HepG2 (cell line): Measurements from ENCODE around the gene STYK1. TPM values are rescaled to one million over a fixed set of nuclear protein-coding genes. Genes with fewer than 3 reads are reported as not detected.

Experiments used
- ELF3 ChIP-seq: IDR thresholded peaks from 2 replicates; pipeline ENCODE4 v1.6.1; 2016; ENCODE audit warnings: missing genetic modification reagents, missing compliant biosample characterization
- FOXJ3 ChIP-seq: sonication (generic); formaldehyde crosslinking; IDR thresholded peaks from 2 replicates; pipeline ENCODE4 v1.4.0; 2020; ENCODE audit warnings: missing genetic modification reagents, mild to moderate bottlenecking, borderline replicate concordance
- MAFK ChIP-seq, 2 experiments: IDR thresholded peaks in 1 of 2; conservative IDR thresholded peaks in 1 of 2; 2 replicates each; pipeline ENCODE4 v1.6.1; 2011; ENCODE audit warnings: improper control_type of control experiment in 2 of 2, low read length in 2 of 2
- NKX3-1 ChIP-seq: sonication (generic); formaldehyde crosslinking; IDR thresholded peaks from 2 replicates; pipeline ENCODE4 v1.5.0; 2020; ENCODE audit warnings: missing genetic modification reagents
- SIN3A ChIP-seq: IDR thresholded peaks from 2 replicates; pipeline ENCODE4 v1.6.1; 2011; ENCODE audit warnings: low read depth, mild to moderate bottlenecking, control low read depth, low read length, borderline replicate concordance
- SMAD3 ChIP-seq: sonication (generic); formaldehyde crosslinking; IDR thresholded peaks from 2 replicates; pipeline ENCODE4 v1.4.0; 2020; ENCODE audit warnings: missing genetic modification reagents
- SMARCC2 ChIP-seq: fragments of 450-650 bp; IDR thresholded peaks from 2 replicates; pipeline ENCODE4 v1.6.1; 2017; ENCODE audit warnings: antibody characterized with exemption, mild to moderate bottlenecking
- SUZ12 ChIP-seq: fragments of 150-350 bp; IDR thresholded peaks from 2 replicates; pipeline ENCODE4 v1.6.1; 2014; ENCODE audit warnings: low read depth, low read length
- SYNCRIP ChIP-seq: fragments of 200-400 bp; formaldehyde crosslinking; IDR thresholded peaks from 2 replicates; pipeline ENCODE4 v1.6.1; 2018; ENCODE audit warnings: mild to moderate bottlenecking, low read depth, low read length; ENCODE audit not compliant: insufficient read depth
- TCF7 ChIP-seq: sonication (generic); IDR thresholded peaks from 2 replicates; pipeline ENCODE4 v1.6.1; 2016; ENCODE audit warnings: antibody characterized with exemption, low read depth
- THYN1 ChIP-seq: sonication (generic); formaldehyde crosslinking; IDR thresholded peaks from 2 replicates; pipeline ENCODE4 v1.8.1; 2023; ENCODE audit warnings: low read depth, mild to moderate bottlenecking, moderate library complexity, missing genetic modification reagents, borderline replicate concordance
- ZNF263 ChIP-seq: sonication (generic); formaldehyde crosslinking; IDR thresholded peaks from 2 replicates; pipeline ENCODE4 v1.4.0; 2020; ENCODE audit warnings: missing genetic modification reagents
- ZNF30 ChIP-seq: sonication (generic); formaldehyde crosslinking; IDR thresholded peaks from 2 replicates; pipeline ENCODE4 v1.5.0; 2020; ENCODE audit warnings: mild to moderate bottlenecking, missing genetic modification reagents
- polyA plus RNA-seq, 8 experiments: library from polyadenylated mRNA; depleted of rRNA in 3 of 8; stranded (reverse) in 7 of 8; unstranded in 1 of 8; fragments of >200 nt; fragmentation: Illumina TruSeq in 4 of 8; extraction: Trizol in 4 of 8; gene quantifications; 2 replicates each; pipeline versions ENCODE4 v1.2.1 to v1.2.3, GENCODE V29; 2011 to 2016; ENCODE audit warnings: low read depth in 4 of 8, missing spikeins in 1 of 8, mixed read lengths in 1 of 8; ENCODE audit not compliant: insufficient read depth in 1 of 8
- total RNA-seq, 5 experiments: library from RNA; depleted of rRNA; stranded (reverse); fragments of >200 nt; fragmentation: Illumina TruSeq; extraction: Trizol; gene quantifications; 2 replicates each; pipeline ENCODE4 v1.2.3, GENCODE V29; 2016; ENCODE audit warnings: low read depth in 1 of 5
- TF ChIP-seq, protein P1 (sequence below): sonication (generic); formaldehyde crosslinking; IDR thresholded peaks from 2 replicates; pipeline ENCODE4 v1.5.0; 2020; ENCODE audit warnings: mild to moderate bottlenecking, missing genetic modification reagents, borderline replicate concordance
- TF ChIP-seq, protein P2 (sequence below): sonication (generic); formaldehyde crosslinking; IDR thresholded peaks from 2 replicates; pipeline ENCODE4 v1.4.0; 2020; ENCODE audit warnings: mild to moderate bottlenecking, low read depth, missing genetic modification reagents
- TF ChIP-seq, protein P3 (sequence below): sonication (generic); formaldehyde crosslinking; IDR thresholded peaks from 2 replicates; pipeline ENCODE4 v1.5.0; 2020; ENCODE audit warnings: mild to moderate bottlenecking, missing genetic modification reagents, moderate library complexity
- TF ChIP-seq, protein P4 (sequence below), 2 experiments: sonication (generic) in 1 of 2; formaldehyde crosslinking in 1 of 2; IDR thresholded peaks; 2 replicates each; pipeline versions ENCODE4 v1.5.1 to v1.6.1; 2011 to 2020; ENCODE audit warnings: borderline replicate concordance in 1 of 2, low read depth in 1 of 2, low read length in 1 of 2, mild to moderate bottlenecking in 1 of 2, missing genetic modification reagents in 1 of 2, moderate library complexity in 1 of 2

The STYK1 gene
- total and polyA plus RNA-seq, 2 of the 13 experiments (the other 11 are each of a cell fraction or from before 2014, with no cell fraction given): not detected

DNA sequence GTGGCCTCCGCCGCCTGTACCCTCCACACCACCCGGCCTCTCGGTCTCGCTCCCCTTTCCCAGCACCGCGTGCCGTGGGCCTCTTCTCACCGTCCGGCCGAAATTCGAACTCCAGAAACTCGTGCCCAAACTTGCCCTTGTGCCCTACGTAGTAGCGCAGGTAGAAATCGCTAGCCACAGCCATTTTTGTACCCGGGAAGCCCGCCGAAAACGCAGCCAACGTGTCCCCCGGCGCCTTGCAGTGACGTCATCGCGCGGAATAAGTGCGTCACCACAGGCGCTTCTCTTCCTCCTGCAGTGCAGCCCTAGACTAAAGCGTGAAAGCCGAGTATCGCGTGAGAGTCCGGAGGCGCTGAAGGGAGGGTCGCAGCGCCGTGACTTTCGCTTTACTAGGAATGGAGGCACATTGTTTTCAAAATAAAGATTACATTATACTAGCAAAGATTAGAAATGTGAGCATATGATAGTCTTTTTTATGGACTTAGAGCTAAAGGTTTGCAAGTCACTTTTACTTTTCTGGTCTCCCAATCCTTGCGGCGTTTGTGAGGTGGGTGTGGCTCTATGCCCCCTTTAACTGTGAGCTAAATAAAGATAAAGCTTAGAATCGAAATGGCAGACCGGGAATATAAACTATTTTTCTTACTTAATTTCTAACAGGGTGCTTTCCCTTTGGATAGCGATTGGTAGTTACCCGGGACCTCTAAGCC lies 60.4 kb downstream of the STYK1 start, which contains the start of gene MAGOHB (continued):
- TF ChIP-seq, protein P1, sequence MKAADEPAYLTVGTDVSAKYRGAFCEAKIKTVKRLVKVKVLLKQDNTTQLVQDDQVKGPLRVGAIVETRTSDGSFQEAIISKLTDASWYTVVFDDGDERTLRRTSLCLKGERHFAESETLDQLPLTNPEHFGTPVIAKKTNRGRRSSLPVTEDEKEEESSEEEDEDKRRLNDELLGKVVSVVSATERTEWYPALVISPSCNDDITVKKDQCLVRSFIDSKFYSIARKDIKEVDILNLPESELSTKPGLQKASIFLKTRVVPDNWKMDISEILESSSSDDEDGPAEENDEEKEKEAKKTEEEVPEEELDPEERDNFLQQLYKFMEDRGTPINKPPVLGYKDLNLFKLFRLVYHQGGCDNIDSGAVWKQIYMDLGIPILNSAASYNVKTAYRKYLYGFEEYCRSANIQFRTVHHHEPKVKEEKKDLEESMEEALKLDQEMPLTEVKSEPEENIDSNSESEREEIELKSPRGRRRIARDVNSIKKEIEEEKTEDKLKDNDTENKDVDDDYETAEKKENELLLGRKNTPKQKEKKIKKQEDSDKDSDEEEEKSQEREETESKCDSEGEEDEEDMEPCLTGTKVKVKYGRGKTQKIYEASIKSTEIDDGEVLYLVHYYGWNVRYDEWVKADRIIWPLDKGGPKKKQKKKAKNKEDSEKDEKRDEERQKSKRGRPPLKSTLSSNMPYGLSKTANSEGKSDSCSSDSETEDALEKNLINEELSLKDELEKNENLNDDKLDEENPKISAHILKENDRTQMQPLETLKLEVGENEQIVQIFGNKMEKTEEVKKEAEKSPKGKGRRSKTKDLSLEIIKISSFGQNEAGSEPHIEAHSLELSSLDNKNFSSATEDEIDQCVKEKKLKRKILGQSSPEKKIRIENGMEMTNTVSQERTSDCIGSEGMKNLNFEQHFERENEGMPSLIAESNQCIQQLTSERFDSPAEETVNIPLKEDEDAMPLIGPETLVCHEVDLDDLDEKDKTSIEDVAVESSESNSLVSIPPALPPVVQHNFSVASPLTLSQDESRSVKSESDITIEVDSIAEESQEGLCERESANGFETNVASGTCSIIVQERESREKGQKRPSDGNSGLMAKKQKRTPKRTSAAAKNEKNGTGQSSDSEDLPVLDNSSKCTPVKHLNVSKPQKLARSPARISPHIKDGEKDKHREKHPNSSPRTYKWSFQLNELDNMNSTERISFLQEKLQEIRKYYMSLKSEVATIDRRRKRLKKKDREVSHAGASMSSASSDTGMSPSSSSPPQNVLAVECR: peak; percentile 91; the same call in 1 of the 2 replicates
- TF ChIP-seq, protein P2, sequence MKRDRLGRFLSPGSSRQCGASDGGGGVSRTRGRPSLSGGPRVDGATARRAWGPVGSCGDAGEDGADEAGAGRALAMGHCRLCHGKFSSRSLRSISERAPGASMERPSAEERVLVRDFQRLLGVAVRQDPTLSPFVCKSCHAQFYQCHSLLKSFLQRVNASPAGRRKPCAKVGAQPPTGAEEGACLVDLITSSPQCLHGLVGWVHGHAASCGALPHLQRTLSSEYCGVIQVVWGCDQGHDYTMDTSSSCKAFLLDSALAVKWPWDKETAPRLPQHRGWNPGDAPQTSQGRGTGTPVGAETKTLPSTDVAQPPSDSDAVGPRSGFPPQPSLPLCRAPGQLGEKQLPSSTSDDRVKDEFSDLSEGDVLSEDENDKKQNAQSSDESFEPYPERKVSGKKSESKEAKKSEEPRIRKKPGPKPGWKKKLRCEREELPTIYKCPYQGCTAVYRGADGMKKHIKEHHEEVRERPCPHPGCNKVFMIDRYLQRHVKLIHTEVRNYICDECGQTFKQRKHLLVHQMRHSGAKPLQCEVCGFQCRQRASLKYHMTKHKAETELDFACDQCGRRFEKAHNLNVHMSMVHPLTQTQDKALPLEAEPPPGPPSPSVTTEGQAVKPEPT (CRISPR knock-in tag): 0 out of 2 replicates have a peak, but pooled peaks have one; percentile 69
- TF ChIP-seq NKX3-1 (CRISPR knock-in tag): no peak
- TF ChIP-seq TCF7: no peak
- no peak for TF ChIP-seq SYNCRIP
- TF ChIP-seq ELF3: peak; percentile 97
- peak; percentile 43; the same call in 1 of the 2 replicates for TF ChIP-seq SMAD3 (CRISPR knock-in tag)
- 0 out of 4 replicates have a peak, but pooled peaks of 1 of the 2 experiments have one; percentile 2 for TF ChIP-seq MAFK (conservative IDR thresholded peaks at IDR 0.05 in 1 of 2, IDR thresholded peaks at IDR 0.05 in 1 of 2; ENCODE audit: low read length in 2 of 2)
- TF ChIP-seq, protein P3, sequence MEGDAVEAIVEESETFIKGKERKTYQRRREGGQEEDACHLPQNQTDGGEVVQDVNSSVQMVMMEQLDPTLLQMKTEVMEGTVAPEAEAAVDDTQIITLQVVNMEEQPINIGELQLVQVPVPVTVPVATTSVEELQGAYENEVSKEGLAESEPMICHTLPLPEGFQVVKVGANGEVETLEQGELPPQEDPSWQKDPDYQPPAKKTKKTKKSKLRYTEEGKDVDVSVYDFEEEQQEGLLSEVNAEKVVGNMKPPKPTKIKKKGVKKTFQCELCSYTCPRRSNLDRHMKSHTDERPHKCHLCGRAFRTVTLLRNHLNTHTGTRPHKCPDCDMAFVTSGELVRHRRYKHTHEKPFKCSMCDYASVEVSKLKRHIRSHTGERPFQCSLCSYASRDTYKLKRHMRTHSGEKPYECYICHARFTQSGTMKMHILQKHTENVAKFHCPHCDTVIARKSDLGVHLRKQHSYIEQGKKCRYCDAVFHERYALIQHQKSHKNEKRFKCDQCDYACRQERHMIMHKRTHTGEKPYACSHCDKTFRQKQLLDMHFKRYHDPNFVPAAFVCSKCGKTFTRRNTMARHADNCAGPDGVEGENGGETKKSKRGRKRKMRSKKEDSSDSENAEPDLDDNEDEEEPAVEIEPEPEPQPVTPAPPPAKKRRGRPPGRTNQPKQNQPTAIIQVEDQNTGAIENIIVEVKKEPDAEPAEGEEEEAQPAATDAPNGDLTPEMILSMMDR (CRISPR knock-in tag): no peak; the same call in 1 of the 2 replicates
- peak; percentile 65; the same call in 1 of the 2 replicates for TF ChIP-seq FOXJ3
- TF ChIP-seq SIN3A: peak; percentile 93
- TF ChIP-seq, protein P4, sequence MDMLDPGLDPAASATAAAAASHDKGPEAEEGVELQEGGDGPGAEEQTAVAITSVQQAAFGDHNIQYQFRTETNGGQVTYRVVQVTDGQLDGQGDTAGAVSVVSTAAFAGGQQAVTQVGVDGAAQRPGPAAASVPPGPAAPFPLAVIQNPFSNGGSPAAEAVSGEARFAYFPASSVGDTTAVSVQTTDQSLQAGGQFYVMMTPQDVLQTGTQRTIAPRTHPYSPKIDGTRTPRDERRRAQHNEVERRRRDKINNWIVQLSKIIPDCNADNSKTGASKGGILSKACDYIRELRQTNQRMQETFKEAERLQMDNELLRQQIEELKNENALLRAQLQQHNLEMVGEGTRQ (IDR thresholded peaks at IDR 0.05; ENCODE audit: low read depth, low read length): no peak
- TF ChIP-seq, protein P4 (CRISPR knock-in tag; IDR thresholded peaks at IDR 0.05; ENCODE audit: borderline replicate concordance): no peak
- no peak for TF ChIP-seq THYN1 (CRISPR knock-in tag)
- TF ChIP-seq ZNF30 (CRISPR knock-in tag): no peak
- 0 out of 2 replicates have a peak, but pooled peaks have one; percentile 26 for TF ChIP-seq ZNF263 (CRISPR knock-in tag)
- peak; percentile 68; the same call in 1 of the 2 replicates for TF ChIP-seq SMARCC2
- no peak for TF ChIP-seq SUZ12
